ENCODE measurements around the gene PEX11G. TPM values are rescaled to one million over a fixed set of nuclear protein-coding genes. Genes with fewer than 3 reads are reported as not detected.

PEX11G gene
- total and polyA plus RNA-seq, 9 of the 15 experiments (the other 6 are each of a cell fraction or from before 2014, with no cell fraction given): 0.07 to 3.2 (median 0.70) TPM; not detected in 1

GRCh38 chr19:7483720-7484201, 5.1 kb downstream of the PEX11G start (continued):
- TF ChIP-seq HOMEZ (CRISPR knock-in tag; IDR thresholded peaks at IDR 0.05): no peak
- TF ChIP-seq EGR1 (conservative IDR thresholded peaks at IDR 0.05): peak; percentile 55
- TF ChIP-seq E2F6 (IDR thresholded peaks at IDR 0.05; ENCODE audit: borderline replicate concordance in 1 of 2, extremely low read depth in 1 of 2, insufficient read depth in 1 of 2, insufficient read length in 1 of 2, low read depth in 1 of 2, low read length in 1 of 2, poor library complexity in 1 of 2, severe bottlenecking in 1 of 2): peak in 1 of 2 experiments; percentile 17
- TF ChIP-seq PKNOX1 (IDR thresholded peaks at IDR 0.05): peak; percentile 37; the same call in 1 of the 2 replicates
- TF ChIP-seq E2F4 (CRISPR knock-in tag; IDR thresholded peaks at IDR 0.05; ENCODE audit: low read depth): 0 out of 2 replicates have a peak, but pooled peaks have one; percentile 18
- peak in 1 of 2 experiments; percentile 44; a peak in 2 of 4 replicates for TF ChIP-seq KDM1A (IDR thresholded peaks at IDR 0.05)
- no peak for TF ChIP-seq GTF2E2 (tag; IDR thresholded peaks at IDR 0.05)

Data from K562 (cell line).